OCI-LY1 (cell line): Measurements from ENCODE around the gene CDKAL1.

Source experiments
- H2AFZ ChIP-seq: fragments of 200-600 bp; sonication (generic), shearing (Covaris generic); 2 replicates; pipeline ENCODE4 v1.6.0; 2014; ENCODE audit warnings: antibody characterized with exemption, mild to moderate bottlenecking, low read length
- H3F3A ChIP-seq: fragments of 200-600 bp; sonication (generic), shearing (Covaris generic); 2 replicates; pipeline ENCODE4 v1.6.0; 2014; ENCODE audit warnings: mild to moderate bottlenecking, antibody characterized with exemption, low read length, moderate library complexity; ENCODE audit not compliant: insufficient read depth
- H3K27ac ChIP-seq: fragments of 200-600 bp; sonication (generic); 2 replicates; pipeline ENCODE4 v1.5.1; 2014; ENCODE audit warnings: low read length, mixed run types, mild to moderate bottlenecking, low read depth; ENCODE audit not compliant: poor library complexity, severe bottlenecking
- H3K27me3 ChIP-seq: fragments of 200-600 bp; sonication (generic); 2 replicates; pipeline ENCODE4 v1.6.0; 2014; ENCODE audit warnings: antibody characterized with exemption, mild to moderate bottlenecking, low read length, moderate library complexity; ENCODE audit not compliant: insufficient read depth
- H3K36me3 ChIP-seq: fragments of 200-600 bp; sonication (generic); 2 replicates; pipeline ENCODE4 v1.6.1; 2014; ENCODE audit warnings: mild to moderate bottlenecking, antibody characterized with exemption, low read length, moderate library complexity, mixed read lengths; ENCODE audit not compliant: insufficient read depth
- H3K4me1 ChIP-seq: fragments of 200-600 bp; sonication (generic); 2 replicates; pipeline ENCODE4 v1.5.1; 2014; ENCODE audit warnings: mild to moderate bottlenecking, low read length, moderate library complexity; ENCODE audit not compliant: insufficient read depth, severe bottlenecking
- H3K4me2 ChIP-seq: fragments of 200-600 bp; sonication (generic), shearing (Covaris generic); 2 replicates; pipeline ENCODE4 v1.6.1; 2014; ENCODE audit warnings: low read length
- H3K4me3 ChIP-seq: fragments of 200-600 bp; sonication (generic); 2 replicates; pipeline ENCODE4 v1.5.1; 2014; ENCODE audit warnings: low read length, low read depth, mild to moderate bottlenecking, mixed read lengths; ENCODE audit not compliant: poor library complexity, severe bottlenecking
- H3K79me2 ChIP-seq: fragments of 200-600 bp; shearing (Covaris generic); 2 replicates; pipeline ENCODE4 v1.6.1; 2016; ENCODE audit warnings: mixed run types, low read length, mixed read lengths; ENCODE audit not compliant: insufficient read depth
- H3K9ac ChIP-seq: fragments of 200-600 bp; sonication (generic), shearing (Covaris generic); 2 replicates; pipeline ENCODE4 v1.6.1; 2014; ENCODE audit warnings: mild to moderate bottlenecking, low read length, mixed read lengths
- H3K9me2 ChIP-seq: fragments of 200-600 bp; sonication (generic), shearing (Covaris generic); 2 replicates; pipeline ENCODE4 v1.6.1; 2014; ENCODE audit warnings: low read depth, mild to moderate bottlenecking, low read length, mixed read lengths
- H3K9me3 ChIP-seq: fragments of 200-600 bp; shearing (Covaris generic); 2 replicates; pipeline ENCODE4 v1.6.1; 2014; ENCODE audit warnings: low read length, mixed read lengths
- H4K20me1 ChIP-seq: fragments of 200-600 bp; sonication (generic), shearing (Covaris generic); 2 replicates; pipeline ENCODE4 v1.6.0; 2016; ENCODE audit warnings: mild to moderate bottlenecking, low read length; ENCODE audit not compliant: insufficient read depth
- EZH2 ChIP-seq: fragments of 200-600 bp; sonication (generic), shearing (Covaris generic); IDR thresholded peaks from 2 replicates; pipeline ENCODE4 v1.8.0; 2017; ENCODE audit warnings: borderline replicate concordance, mixed run types, mild to moderate bottlenecking, antibody characterized with exemption, low read length, moderate library complexity, mixed read lengths
- TF ChIP-seq, protein P1 (sequence below): fragments of 200-600 bp; sonication (generic), shearing (Covaris generic); IDR thresholded peaks from 2 replicates; pipeline ENCODE4 v1.5.1; 2017; ENCODE audit warnings: mild to moderate bottlenecking, antibody characterized with exemption, low read length, moderate library complexity, mixed read lengths

CDKAL1 gene

DNA sequence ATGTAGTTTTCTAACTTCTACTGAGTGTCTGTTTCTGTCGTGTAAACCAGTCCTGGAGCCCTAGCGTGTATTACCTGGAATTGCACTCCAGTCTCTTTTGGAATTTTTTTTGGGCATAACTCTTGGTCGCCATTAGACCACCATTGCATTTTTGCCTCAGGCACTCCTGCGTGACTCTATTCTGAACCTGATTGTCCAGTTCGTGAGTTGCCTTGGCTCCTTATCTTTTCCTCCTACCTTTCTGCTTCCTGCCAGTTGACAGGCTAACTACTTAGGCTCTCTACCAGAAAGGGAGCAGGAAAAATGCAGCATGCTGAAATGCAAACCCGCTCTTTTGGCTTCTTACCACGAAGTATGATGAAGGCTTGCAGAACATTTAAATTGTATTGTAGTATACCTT is 568.4 kb downstream of the CDKAL1 start:
- Histone ChIP-seq H3K9me2 (no peaks in the 10 kb centered on the region), H3K27ac (no peak overlapping the region), H2AFZ (no peak overlapping the region), H3K27me3 (no peaks in the 10 kb centered on the region), H3K4me1 (peaks cover 10% of the 10 kb centered on the region), H3K4me2 (no peak overlapping the region), H3K4me3 (no peak overlapping the region), H3K9ac (no peak overlapping the region), H3K9me3 (no peaks in the 10 kb centered on the region), H3K36me3 (no peaks in the 10 kb centered on the region), H4K20me1 (no peaks in the 10 kb centered on the region), H3F3A (no peaks in the 10 kb centered on the region), H3K79me2 (no peaks in the 10 kb centered on the region)
- TF ChIP-seq, protein P1, sequence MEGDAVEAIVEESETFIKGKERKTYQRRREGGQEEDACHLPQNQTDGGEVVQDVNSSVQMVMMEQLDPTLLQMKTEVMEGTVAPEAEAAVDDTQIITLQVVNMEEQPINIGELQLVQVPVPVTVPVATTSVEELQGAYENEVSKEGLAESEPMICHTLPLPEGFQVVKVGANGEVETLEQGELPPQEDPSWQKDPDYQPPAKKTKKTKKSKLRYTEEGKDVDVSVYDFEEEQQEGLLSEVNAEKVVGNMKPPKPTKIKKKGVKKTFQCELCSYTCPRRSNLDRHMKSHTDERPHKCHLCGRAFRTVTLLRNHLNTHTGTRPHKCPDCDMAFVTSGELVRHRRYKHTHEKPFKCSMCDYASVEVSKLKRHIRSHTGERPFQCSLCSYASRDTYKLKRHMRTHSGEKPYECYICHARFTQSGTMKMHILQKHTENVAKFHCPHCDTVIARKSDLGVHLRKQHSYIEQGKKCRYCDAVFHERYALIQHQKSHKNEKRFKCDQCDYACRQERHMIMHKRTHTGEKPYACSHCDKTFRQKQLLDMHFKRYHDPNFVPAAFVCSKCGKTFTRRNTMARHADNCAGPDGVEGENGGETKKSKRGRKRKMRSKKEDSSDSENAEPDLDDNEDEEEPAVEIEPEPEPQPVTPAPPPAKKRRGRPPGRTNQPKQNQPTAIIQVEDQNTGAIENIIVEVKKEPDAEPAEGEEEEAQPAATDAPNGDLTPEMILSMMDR = no peak
- TF ChIP-seq EZH2 = no peak

DNA sequence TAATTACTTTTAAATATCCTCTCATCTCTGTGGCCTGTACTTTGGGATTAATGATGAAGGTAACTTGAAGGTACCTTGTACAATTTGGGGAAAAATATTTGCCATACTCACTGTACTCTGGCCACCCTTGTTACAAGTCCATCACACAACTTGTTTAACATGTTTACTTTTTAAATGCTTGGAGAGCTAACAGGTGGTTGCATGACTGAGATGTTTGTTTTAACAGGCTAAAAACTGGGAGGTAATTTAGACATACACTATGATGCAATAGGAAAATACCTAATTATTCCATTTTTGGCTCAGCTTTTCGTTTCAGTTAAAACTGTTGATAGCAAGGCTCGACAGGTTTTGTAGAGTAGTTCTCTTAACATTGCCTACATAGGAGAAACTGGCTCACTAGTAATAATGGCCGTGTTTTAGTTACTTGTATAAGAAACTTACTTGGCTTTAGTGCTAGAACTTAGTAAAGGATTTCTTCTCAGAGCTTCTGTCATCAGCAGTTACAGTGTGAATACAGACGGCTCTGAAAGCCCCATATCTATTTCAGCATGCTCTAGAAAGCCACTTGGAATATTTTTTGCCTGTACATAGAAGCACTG is 569.5 kb downstream of the CDKAL1 start:
- Histone ChIP-seq H3K36me3 (no peaks in the 10 kb centered on the region), H3K27me3 (no peaks in the 10 kb centered on the region), H2AFZ (no peak overlapping the region), H3K4me1 (peaks cover 10% of the 10 kb centered on the region), H3K27ac (no peak overlapping the region), H3K4me3 (no peak overlapping the region), H3F3A (no peaks in the 10 kb centered on the region), H3K9me2 (no peaks in the 10 kb centered on the region), H3K9me3 (no peaks in the 10 kb centered on the region), H4K20me1 (no peaks in the 10 kb centered on the region), H3K4me2 (no peak overlapping the region), H3K79me2 (no peaks in the 10 kb centered on the region), H3K9ac (no peak overlapping the region)
- no peak for TF ChIP-seq EZH2
- TF ChIP-seq, protein P1 = no peak

DNA sequence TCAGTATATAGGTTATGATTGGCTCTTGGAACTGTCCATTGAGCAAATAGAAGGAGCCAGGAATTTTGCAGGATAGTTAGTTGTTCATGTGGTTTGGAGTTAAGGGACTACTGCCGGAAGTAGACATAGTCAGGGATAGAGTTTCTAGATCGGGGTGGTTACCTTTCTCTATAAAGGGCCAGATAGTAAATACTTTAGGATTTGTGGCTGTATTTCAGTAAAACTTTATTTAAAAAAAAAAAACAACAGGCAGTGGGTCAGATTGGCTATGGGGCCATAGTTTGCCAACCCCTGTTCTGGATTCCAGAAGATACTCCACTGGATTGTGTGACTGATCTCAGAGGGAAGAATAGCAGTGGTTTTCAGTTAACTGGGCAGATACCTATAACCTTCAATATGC is 570.0 kb downstream of the CDKAL1 start:
- H3K9me2 ChIP-seq = no peaks in the 10 kb centered on the region
- no peak overlapping the region for H3K27ac ChIP-seq
- peaks cover 11% of the 10 kb centered on the region for H3K4me1 ChIP-seq
- H3K9ac ChIP-seq = no peak overlapping the region
- no peak overlapping the region for H3K4me3 ChIP-seq
- no peaks in the 10 kb centered on the region for H3K36me3 ChIP-seq
- H2AFZ ChIP-seq = no peak overlapping the region
- H3K79me2 ChIP-seq = no peaks in the 10 kb centered on the region
- H3F3A ChIP-seq = no peaks in the 10 kb centered on the region
- no peaks in the 10 kb centered on the region for H3K9me3 ChIP-seq
- H3K4me2 ChIP-seq = no peak overlapping the region
- no peaks in the 10 kb centered on the region for H4K20me1 ChIP-seq
- H3K27me3 ChIP-seq = no peaks in the 10 kb centered on the region
- no peak for TF ChIP-seq EZH2
- TF ChIP-seq, protein P1 = no peak
